H1 (cell line): ENCODE measurements around the gene SUSD5. TPM values are rescaled to one million over a fixed set of nuclear protein-coding genes. Genes with fewer than 3 reads are reported as not detected.
A peak's percentile ranks its signal among the peaks of the same experiment; 100 is the strongest.

Experiments used
- CTCF ChIA-PET: fragments of 300-600 bp; sonication (Branson Sonifier 250); formaldehyde crosslinking; loops from one replicate; lab custom pipeline; 2021; ENCODE audit not compliant: partially characterized antibody; lab: Charles Lee
- POLR2A ChIA-PET: fragments of 300-600 bp; sonication (Branson Sonifier 250); formaldehyde crosslinking; loops from one replicate; lab custom pipeline; 2021; ENCODE audit warnings: inconsistent platforms; ENCODE audit not compliant: partially characterized antibody; lab: Charles Lee
- DNase-seq, 2 experiments: peaks; one replicate each; pipeline versions ENCODE4 v3.0.0 to v3.0.0-alpha.2; 2010 to 2022; ENCODE audit warnings: low spot score in 2 of 2, low read depth in 1 of 2, mixed read lengths in 1 of 2
- FAIRE-seq: peaks from 2 replicates; lab custom pipeline; 2011; peaks lifted over from hg19 to GRCh38; lab: Jason Lieb, UNC
- H2AFZ ChIP-seq: 2 replicates; pipeline ENCODE4 v1.8.1; 2012; ENCODE audit warnings: low read length, inconsistent platforms
- H2AK5ac ChIP-seq: 2 replicates; pipeline ENCODE4 v1.6.1; 2013; ENCODE audit warnings: low read depth, low read length
- H2BK120ac ChIP-seq: replicated peaks from 2 replicates; pipeline ENCODE3; 2013; ENCODE audit warnings: low read depth, low read length, inconsistent platforms
- H2BK12ac ChIP-seq: 2 replicates; pipeline ENCODE4 v1.6.1; 2013; ENCODE audit warnings: low read depth, low read length
- H2BK15ac ChIP-seq: 2 replicates; pipeline ENCODE4 v1.6.1; 2013; ENCODE audit warnings: low read length
- H2BK20ac ChIP-seq: 2 replicates; pipeline ENCODE4 v1.6.1; 2013; ENCODE audit warnings: low read length
- H2BK5ac ChIP-seq: 2 replicates; pipeline ENCODE4 v1.6.1; 2013; ENCODE audit warnings: low read depth, low read length
- H3K14ac ChIP-seq: 2 replicates; pipeline ENCODE4 v1.6.1; 2013; ENCODE audit warnings: inconsistent platforms; ENCODE audit not compliant: insufficient read length
- H3K18ac ChIP-seq: 2 replicates; pipeline ENCODE4 v1.6.1; 2013; ENCODE audit warnings: low read length; ENCODE audit errors: extremely low read depth
- H3K23ac ChIP-seq: 2 replicates; pipeline ENCODE4 v1.6.1; 2013; ENCODE audit warnings: inconsistent platforms; ENCODE audit not compliant: insufficient read length
- H3K23me2 ChIP-seq: 2 replicates; pipeline ENCODE4 v1.6.1; 2013; ENCODE audit warnings: low read depth, low read length
- H3K27ac ChIP-seq: 2 replicates; pipeline ENCODE4 v1.6.1; 2011; ENCODE audit warnings: low read depth, low read length, inconsistent platforms
- H3K27me3 ChIP-seq, 4 experiments: replicated peaks in 1 of 4; 1 replicate in 1 of 4; 2 replicates in 3 of 4; pipeline versions ENCODE4 v1.6.1 to v1.8.1; 2011 to 2013; ENCODE audit warnings: low read length in 3 of 4, mild to moderate bottlenecking in 3 of 4, inconsistent platforms in 2 of 4, mixed read lengths in 2 of 4, moderate library complexity in 1 of 4; ENCODE audit not compliant: control insufficient read depth in 3 of 4, insufficient read depth in 3 of 4; ENCODE audit errors: extremely low read depth in 1 of 4
- H3K36me3 ChIP-seq, 4 experiments: 2 replicates each; pipeline versions ENCODE4 v1.6.1 to v1.8.1; 2011 to 2013; ENCODE audit warnings: mild to moderate bottlenecking in 4 of 4, low read length in 3 of 4, moderate library complexity in 2 of 4, control low read depth in 1 of 4, inconsistent platforms in 1 of 4; ENCODE audit not compliant: insufficient read depth in 4 of 4, control insufficient read depth in 2 of 4
- H3K4ac ChIP-seq: replicated peaks from 2 replicates; pipeline ENCODE3; 2013; ENCODE audit warnings: low read length, low read depth, mixed read lengths, inconsistent platforms; ENCODE audit not compliant: insufficient read length
- H3K4me1 ChIP-seq, 4 experiments: replicated peaks in 1 of 4; 1 replicate in 1 of 4; 2 replicates in 3 of 4; pipeline versions ENCODE4 v1.6.1 to v1.8.1; 2011 to 2013; ENCODE audit warnings: low read length in 3 of 4, inconsistent platforms in 2 of 4, mixed read lengths in 1 of 4; ENCODE audit not compliant: insufficient read depth in 4 of 4, control insufficient read depth in 3 of 4
- H3K4me2 ChIP-seq, 2 experiments: 2 replicates each; pipeline versions ENCODE4 v1.6.1 to v1.8.1; 2011 to 2013; ENCODE audit warnings: low read depth in 2 of 2, low read length in 2 of 2, control low read depth in 1 of 2, inconsistent platforms in 1 of 2, mild to moderate bottlenecking in 1 of 2; ENCODE audit not compliant: insufficient read depth in 1 of 2
- H3K4me3 ChIP-seq, 4 experiments: fragments of 200-600, 300-600 bp in 1 of 4; sonication (generic), shearing (Covaris generic), sonication (Bioruptor Twin) in 1 of 4; 2 replicates each; pipeline versions ENCODE4 v1.5.1 to v1.8.1; 2011 to 2016; ENCODE audit warnings: low read length in 4 of 4, low read depth in 3 of 4, control low read depth in 2 of 4, inconsistent platforms in 2 of 4, mild to moderate bottlenecking in 2 of 4, mixed read lengths in 1 of 4, moderate library complexity in 1 of 4; ENCODE audit not compliant: insufficient read depth in 2 of 4; ENCODE audit errors: extremely low read depth in 1 of 4
- H3K56ac ChIP-seq: replicated peaks from 2 replicates; pipeline ENCODE3; 2013; ENCODE audit warnings: low read depth, mild to moderate bottlenecking, mixed read lengths, low read length, inconsistent platforms; ENCODE audit not compliant: insufficient read length
- H3K79me1 ChIP-seq: 2 replicates; pipeline ENCODE4 v1.6.1; 2013; ENCODE audit warnings: low read depth, low read length, control low read depth
- H3K79me2 ChIP-seq, 2 experiments: 2 replicates each; pipeline versions ENCODE4 v1.6.1 to v1.8.1; 2012 to 2013; ENCODE audit warnings: low read length in 2 of 2, mild to moderate bottlenecking in 2 of 2, inconsistent platforms in 1 of 2; ENCODE audit not compliant: insufficient read depth in 2 of 2, control insufficient read depth in 1 of 2
- H3K9ac ChIP-seq, 4 experiments: replicated peaks in 1 of 4; 1 replicate in 1 of 4; 2 replicates in 3 of 4; pipeline versions ENCODE4 v1.6.1 to v1.8.1; 2011 to 2013; ENCODE audit warnings: low read depth in 3 of 4, low read length in 3 of 4, control low read depth in 2 of 4, mild to moderate bottlenecking in 2 of 4, moderate library complexity in 2 of 4, inconsistent platforms in 1 of 4; ENCODE audit errors: extremely low read depth in 1 of 4
- H3K9me3 ChIP-seq, 2 experiments: 2 replicates each; pipeline versions ENCODE4 v1.6.1 to v1.8.1; 2012 to 2013; ENCODE audit warnings: mild to moderate bottlenecking in 2 of 2, moderate library complexity in 2 of 2, control low read depth in 1 of 2, inconsistent platforms in 1 of 2, low read depth in 1 of 2, low read length in 1 of 2, mixed read lengths in 1 of 2; ENCODE audit not compliant: insufficient read depth in 2 of 2
- H4K20me1 ChIP-seq, 2 experiments: replicated peaks in 1 of 2; 2 replicates each; pipeline versions ENCODE3 to v1.8.1; 2011 to 2013; ENCODE audit warnings: inconsistent platforms in 2 of 2, low read length in 2 of 2, mild to moderate bottlenecking in 1 of 2; ENCODE audit not compliant: insufficient read depth in 2 of 2, control insufficient read depth in 1 of 2
- H4K5ac ChIP-seq: 2 replicates; pipeline ENCODE4 v1.6.1; 2013; ENCODE audit warnings: low read length, low read depth, mixed read lengths, inconsistent platforms; ENCODE audit not compliant: insufficient read length
- H4K8ac ChIP-seq: 2 replicates; pipeline ENCODE4 v1.8.0; 2013; ENCODE audit warnings: mild to moderate bottlenecking, moderate library complexity, low read length, inconsistent platforms; ENCODE audit not compliant: insufficient read depth; ENCODE audit errors: extremely low read depth
- H4K91ac ChIP-seq: replicated peaks from 2 replicates; pipeline ENCODE3; 2013; ENCODE audit warnings: low read length, mixed read lengths, inconsistent platforms; ENCODE audit not compliant: insufficient read length
- ASH2L ChIP-seq: fragments of 200-600, 300-600 bp; sonication (generic); IDR thresholded peaks from one replicate; pipeline ENCODE4 v1.7.1; 2017; ENCODE audit warnings: low read length
- BCL11A ChIP-seq, 2 experiments: IDR thresholded peaks; one replicate each; pipeline ENCODE4 v1.6.1; 2011; ENCODE audit warnings: low read depth in 2 of 2, low read length in 2 of 2, mild to moderate bottlenecking in 2 of 2
- CEBPB ChIP-seq: IDR thresholded peaks from 2 replicates; pipeline ENCODE4 v1.6.1; 2012; ENCODE audit warnings: low read depth, low read length
- CREB1 ChIP-seq: IDR thresholded peaks from 2 replicates; pipeline ENCODE4 v1.6.1; 2012; ENCODE audit warnings: inconsistent platforms
- FOSL1 ChIP-seq: IDR thresholded peaks from 2 replicates; pipeline ENCODE4 v1.6.1; 2011; ENCODE audit warnings: mild to moderate bottlenecking, low read depth, low read length, moderate library complexity; ENCODE audit not compliant: insufficient read depth
- MAFK ChIP-seq: IDR thresholded peaks from 2 replicates; pipeline ENCODE4 v1.6.1; 2012; ENCODE audit warnings: low read depth, mild to moderate bottlenecking, improper control_type of control experiment, low read length
- NANOG ChIP-seq: IDR thresholded peaks from 2 replicates; pipeline ENCODE4 v1.6.1; 2011; ENCODE audit warnings: low read length, low read depth, mild to moderate bottlenecking, inconsistent platforms; ENCODE audit not compliant: insufficient read depth, poor library complexity, severe bottlenecking
- POLR2A ChIP-seq, 2 experiments: IDR thresholded peaks; 1 replicate in 1 of 2; 2 replicates in 1 of 2; pipeline ENCODE4 v1.6.1; 2011; ENCODE audit warnings: low read depth in 2 of 2, low read length in 2 of 2, mild to moderate bottlenecking in 2 of 2; ENCODE audit errors: control extremely low read depth in 1 of 2
- SIX5 ChIP-seq: IDR thresholded peaks from 2 replicates; pipeline ENCODE4 v1.6.1; 2011; ENCODE audit warnings: mild to moderate bottlenecking, low read depth, low read length
- SP1 ChIP-seq: IDR thresholded peaks from 2 replicates; pipeline ENCODE4 v1.6.1; 2011; ENCODE audit warnings: low read depth, low read length
- SP2 ChIP-seq: IDR thresholded peaks from 2 replicates; pipeline ENCODE4 v1.6.1; 2012; ENCODE audit warnings: mild to moderate bottlenecking, low read length, inconsistent platforms
- TAF1 ChIP-seq: IDR thresholded peaks from 2 replicates; pipeline ENCODE4 v1.6.1; 2011; ENCODE audit warnings: mild to moderate bottlenecking, low read depth, low read length
- TEAD4 ChIP-seq: IDR thresholded peaks from 2 replicates; pipeline ENCODE4 v1.6.1; 2012; ENCODE audit warnings: low read depth, low read length, inconsistent platforms, mixed read lengths
- ZNF274 ChIP-seq: IDR thresholded peaks from 2 replicates; pipeline ENCODE4 v1.7.0; 2012; ENCODE audit warnings: low read length, borderline replicate concordance; ENCODE audit errors: extremely low read depth
- WGBS, 2 experiments: shearing (Covaris generic) in 1 of 2; methylation state at CpG; one replicate each; pipeline versions ENCODE4 v1.1.6 to v1.1.7; 2013 to 2015; ENCODE audit warnings: low lambda C conversion rate in 2 of 2, mixed read lengths in 2 of 2, inconsistent platforms in 1 of 2, low coverage in 1 of 2, missing lambda C conversion rate in 1 of 2; ENCODE audit not compliant: insufficient replicate concordance in 2 of 2, insufficient coverage in 1 of 2, insufficient read length in 1 of 2; ENCODE audit errors: extremely low coverage in 1 of 2, missing lambda C conversion rate in 1 of 2; 5-methylcytosine and 5-hydroxymethylcytosine counted together
- polyA plus RNA-seq, 7 experiments: library from polyadenylated mRNA; depleted of rRNA in 3 of 7; stranded (reverse) in 5 of 7; unstranded in 2 of 7; fragments of >200 nt in 5 of 7; fragments of 200-250 nt in 2 of 7; gene quantifications; 1 replicate in 5 of 7; 2 replicates in 1 of 7; 4 replicates in 1 of 7; pipeline versions ENCODE4 v1.2.1 to v1.2.3, GENCODE V29; 2011 to 2013; ENCODE audit warnings: missing spikeins in 2 of 7, mixed read lengths in 2 of 7
- total RNA-seq: library from RNA; stranded (reverse); fragmentation: NEBNext Ultra II Directional; extraction: Animal tissue kit (Norgen Biotek cat#: 25700); gene quantifications from 2 replicates; pipeline ENCODE4 v1.2.1, GENCODE V29; 2021

The SUSD5 gene
- total and polyA plus RNA-seq, 2 of the 8 experiments (the other 6 are each of a cell fraction or from before 2014, with no cell fraction given): 0.92 to 3.3 TPM

GRCh38 chr3:33131331-33132018, 87.1 kb downstream of the SUSD5 start:
- CTCF ChIA-PET: interaction anchor here (0.7 to 5.4 kb wide), 51 partner anchors 9 to 656 kb away, joined by 3 to 104 read pairs (median 4); partner anchors contain the start of gene SUSD5
- WGBS, 2 experiments: 53% methylated on average over 6 of the region's 6 CpGs; no CpG with 5 or more reads in 1 of the 2 experiments
- Histone ChIP-seq H3K4me2 (no peak overlapping the region; a peak in 1 of 4 replicates), H3K4me3 (no peak overlapping the region), H2BK20ac (no peak overlapping the region), H3K4me1 (peaks cover 0 to 6% (median 5%) of the 10 kb centered on the region in 4 experiments; a peak in 6 of 7 replicates), H2BK120ac (no peak overlapping the region), H2BK15ac (peak overlapping the region; percentile 25; the same call in 1 of the 2 replicates), H3K56ac (no peak overlapping the region), H4K5ac (no peak overlapping the region), H3K79me1 (no peaks in the 10 kb centered on the region), H3K79me2 (no peaks in the 10 kb centered on the region), H2AK5ac (no peak overlapping the region), H3K27ac (no peak overlapping the region), H3K27me3 (no peaks in the 10 kb centered on the region), H4K8ac (no peak overlapping the region), H3K23ac (no peak overlapping the region), H3K9ac (no peak overlapping the region), H3K4ac (no peak overlapping the region), H3K9me3 (no peaks in the 10 kb centered on the region), H4K20me1 (peaks cover 0 to 2% of the 10 kb centered on the region in 2 experiments), H3K36me3 (peaks cover 0 to 20% (median 9%) of the 10 kb centered on the region in 4 experiments; a peak in 6 of 8 replicates), H4K91ac (no peak overlapping the region), H3K18ac (0 out of 2 replicates have a peak overlapping the region, but pooled peaks have one; percentile 56), H2AFZ (peak overlapping the region; percentile 84), H3K14ac (no peak overlapping the region), H2BK5ac (peak overlapping the region; percentile 13; the same call in 1 of the 2 replicates), H2BK12ac (peak overlapping the region; percentile 40), H3K23me2 (no peaks in the 10 kb centered on the region)
- DNase-seq: peak; percentile 41 to 64
- FAIRE-seq: peak; percentile 98
- POLR2A ChIA-PET: interaction anchor here (1.1 to 1.4 kb wide), 3 partner anchors 10 to 257 kb away, joined by 3 to 4 read pairs (median 3); no protein-coding TSS in a partner anchor
- TF ChIP-seq SP2: no peak
- TF ChIP-seq CEBPB: 0 out of 2 replicates have a peak, but pooled peaks have one; percentile 52
- no peak for TF ChIP-seq FOSL1
- TF ChIP-seq TAF1: no peak
- TF ChIP-seq ZNF274: no peak
- no peak for TF ChIP-seq BCL11A (IDR thresholded peaks at IDR 0.05; ENCODE audit: low read depth in 2 of 2, low read length in 2 of 2)
- no peak for TF ChIP-seq NANOG
- peak; percentile 38 for TF ChIP-seq ASH2L
- no peak for TF ChIP-seq MAFK
- TF ChIP-seq CREB1: no peak
- no peak for TF ChIP-seq POLR2A (IDR thresholded peaks at IDR 0.05; ENCODE audit: control extremely low read depth in 1 of 2, low read depth in 2 of 2, low read length in 2 of 2)
- peak; percentile 95 for TF ChIP-seq TEAD4
- TF ChIP-seq SP1: peak; percentile 63
- no peak for TF ChIP-seq SIX5
